PC-9 (cell line): ENCODE data around the gene TSPEAR. TPM values are rescaled to one million over a fixed set of nuclear protein-coding genes. Genes with fewer than 3 reads are reported as not detected.
"Not testable (repeated sequence)": the region's sequence is repeated elsewhere in the genome, so short reads cannot be mapped to it uniquely, and the experiment has no call there.

Experiments used
- BruUV-seq: library from RNA; stranded (reverse); fragments of 400-500 nt; replicated peaks from 2 replicates; lab custom pipeline; 2021; lab: Mats Ljungman, UMichigan
- CTCF ChIA-PET: fragments of 300-600 bp; sonication (Branson Sonifier 250); formaldehyde crosslinking; loops from one replicate; lab custom pipeline; 2022; ENCODE audit warnings: antibody characterized with exemption; lab: Charles Lee
- POLR2A ChIA-PET: fragments of 300-600 bp; sonication (Branson Sonifier 250); formaldehyde crosslinking; loops from one replicate; lab custom pipeline; 2022; ENCODE audit warnings: antibody characterized with exemption; ENCODE audit not compliant: unreplicated experiment; lab: Charles Lee
- DNase-seq, 2 experiments: peaks; one replicate each; pipeline versions ENCODE4 v3.0.0 to v3.0.0-alpha.2; 2015 to 2022; ENCODE audit warnings: mixed read lengths in 1 of 2
- H2AFZ ChIP-seq: fragments of 200-600 bp; sonication (generic); 2 replicates; pipeline ENCODE4 v1.8.1; 2017; ENCODE audit warnings: antibody characterized with exemption
- H3F3A ChIP-seq: fragments of 200-600 bp; sonication (generic); 2 replicates; pipeline ENCODE4 v1.8.1; 2017; ENCODE audit warnings: antibody characterized with exemption, mild to moderate bottlenecking, low read depth; ENCODE audit not compliant: insufficient read depth
- H3K27ac ChIP-seq: fragments of 200-600 bp; sonication (generic); 2 replicates; pipeline ENCODE4 v1.6.1; 2016; ENCODE audit warnings: mixed run types
- H3K27me3 ChIP-seq: fragments of 200-600 bp; sonication (generic); 2 replicates; pipeline ENCODE4 v1.6.1; 2016; ENCODE audit warnings: low read depth, mixed run types; ENCODE audit not compliant: insufficient read depth
- H3K36me3 ChIP-seq: fragments of 200-600 bp; sonication (generic); 2 replicates; pipeline ENCODE4 v1.6.1; 2016; ENCODE audit warnings: low read depth, mixed run types
- H3K4me1 ChIP-seq: fragments of 200-600 bp; sonication (generic); replicated peaks from 2 replicates; pipeline ENCODE4 v1.6.1; 2016; ENCODE audit warnings: mixed run types; ENCODE audit not compliant: insufficient read depth
- H3K4me2 ChIP-seq: fragments of 200-600 bp; sonication (generic); 2 replicates; pipeline ENCODE4 v1.6.1; 2017; ENCODE audit warnings: mixed run types
- H3K4me3 ChIP-seq: fragments of 200-600 bp; sonication (generic); 2 replicates; pipeline ENCODE4 v1.6.1; 2016; ENCODE audit warnings: mixed run types
- H3K79me2 ChIP-seq: fragments of 200-600 bp; sonication (generic); 2 replicates; pipeline ENCODE4 v1.6.1; 2017; ENCODE audit warnings: low read depth, mixed run types
- H3K9me2 ChIP-seq: fragments of 200-600 bp; sonication (generic); 2 replicates; pipeline ENCODE4 v1.8.1; 2017; ENCODE audit warnings: mild to moderate bottlenecking; ENCODE audit not compliant: insufficient read depth
- H3K9me3 ChIP-seq: fragments of 200-600 bp; sonication (generic); 2 replicates; pipeline ENCODE4 v1.8.1; 2016; ENCODE audit warnings: low read depth; ENCODE audit not compliant: insufficient read depth
- H4K20me1 ChIP-seq: fragments of 200-600 bp; sonication (generic); 2 replicates; pipeline ENCODE4 v1.8.1; 2017; ENCODE audit not compliant: insufficient read depth
- EZH2 ChIP-seq: fragments of 200-600 bp; sonication (generic); IDR thresholded peaks from 2 replicates; pipeline ENCODE4 v1.8.0; 2017; ENCODE audit warnings: antibody characterized with exemption, low read depth
- intact Hi-C: fragments of 100-400 bp; cut with micrococcal nuclease; formaldehyde crosslinking; loops from one replicate; pipeline ENCODE4 v1.10.0; 2022; ENCODE audit not compliant: unreplicated experiment
- total RNA-seq: library from RNA; stranded (reverse); gene quantifications from 2 replicates; pipeline ENCODE4 v1.2.3, GENCODE V29; 2021
- TF ChIP-seq, protein P1 (sequence below): fragments of 200-600 bp; sonication (generic); conservative IDR thresholded peaks from 2 replicates; pipeline ENCODE4 v1.6.1; 2017; ENCODE audit warnings: mixed run types, antibody characterized with exemption, mild to moderate bottlenecking, moderate library complexity

TSPEAR gene
- total RNA-seq, 1 experiment from 2014 or later: not detected

DNA sequence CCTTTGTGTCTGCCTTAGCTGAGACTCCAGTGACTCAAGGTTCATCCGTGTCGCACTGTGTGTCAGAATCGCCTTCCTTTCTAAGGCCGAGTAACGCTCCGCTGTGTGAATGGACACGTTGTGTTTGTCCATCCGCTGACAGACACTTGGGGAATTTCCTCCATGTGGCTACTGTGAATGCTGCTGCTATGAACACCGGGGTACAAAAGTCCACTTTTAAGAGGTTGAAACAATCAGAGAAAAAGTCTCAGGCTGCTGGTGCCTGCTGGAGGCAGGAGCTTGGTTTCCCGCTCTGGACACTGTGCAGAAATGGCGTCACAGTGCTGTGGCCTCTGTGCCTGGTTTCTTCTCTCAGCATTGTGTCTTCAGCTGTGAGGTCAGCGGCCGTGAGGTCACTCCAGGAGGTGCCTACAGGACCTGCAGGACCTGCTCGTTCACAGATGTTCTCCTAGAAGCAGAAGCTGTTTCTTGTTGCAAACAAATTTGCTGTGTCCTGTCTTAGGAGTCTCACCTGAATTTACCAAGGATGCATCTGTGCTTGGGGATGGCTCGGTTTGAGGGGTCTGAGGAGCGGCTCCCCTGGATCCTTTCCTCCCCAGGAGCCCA lies 205.6 kb downstream of the TSPEAR start:
- Histone ChIP-seq H3K27ac (no peak overlapping the region), H3K36me3 (no peaks in the 10 kb centered on the region), H3F3A (no peaks in the 10 kb centered on the region), H3K9me3 (no peaks in the 10 kb centered on the region), H3K4me2 (no peak overlapping the region), H2AFZ (no peak overlapping the region), H4K20me1 (no peaks in the 10 kb centered on the region), H3K4me3 (no peak overlapping the region), H3K79me2 (no peaks in the 10 kb centered on the region), H3K4me1 (no peaks in the 10 kb centered on the region), H3K9me2 (no peaks in the 10 kb centered on the region), H3K27me3 (peaks cover 69% of the 10 kb centered on the region)
- ChIA-PET CTCF (no interaction called here), POLR2A (no interaction called here)
- no peak for DNase-seq
- intact Hi-C loops: no loop called here
- no TSS peak for BruUV-seq
- TF ChIP-seq, protein P1, sequence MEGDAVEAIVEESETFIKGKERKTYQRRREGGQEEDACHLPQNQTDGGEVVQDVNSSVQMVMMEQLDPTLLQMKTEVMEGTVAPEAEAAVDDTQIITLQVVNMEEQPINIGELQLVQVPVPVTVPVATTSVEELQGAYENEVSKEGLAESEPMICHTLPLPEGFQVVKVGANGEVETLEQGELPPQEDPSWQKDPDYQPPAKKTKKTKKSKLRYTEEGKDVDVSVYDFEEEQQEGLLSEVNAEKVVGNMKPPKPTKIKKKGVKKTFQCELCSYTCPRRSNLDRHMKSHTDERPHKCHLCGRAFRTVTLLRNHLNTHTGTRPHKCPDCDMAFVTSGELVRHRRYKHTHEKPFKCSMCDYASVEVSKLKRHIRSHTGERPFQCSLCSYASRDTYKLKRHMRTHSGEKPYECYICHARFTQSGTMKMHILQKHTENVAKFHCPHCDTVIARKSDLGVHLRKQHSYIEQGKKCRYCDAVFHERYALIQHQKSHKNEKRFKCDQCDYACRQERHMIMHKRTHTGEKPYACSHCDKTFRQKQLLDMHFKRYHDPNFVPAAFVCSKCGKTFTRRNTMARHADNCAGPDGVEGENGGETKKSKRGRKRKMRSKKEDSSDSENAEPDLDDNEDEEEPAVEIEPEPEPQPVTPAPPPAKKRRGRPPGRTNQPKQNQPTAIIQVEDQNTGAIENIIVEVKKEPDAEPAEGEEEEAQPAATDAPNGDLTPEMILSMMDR: no peak
- TF ChIP-seq EZH2: no peak

DNA sequence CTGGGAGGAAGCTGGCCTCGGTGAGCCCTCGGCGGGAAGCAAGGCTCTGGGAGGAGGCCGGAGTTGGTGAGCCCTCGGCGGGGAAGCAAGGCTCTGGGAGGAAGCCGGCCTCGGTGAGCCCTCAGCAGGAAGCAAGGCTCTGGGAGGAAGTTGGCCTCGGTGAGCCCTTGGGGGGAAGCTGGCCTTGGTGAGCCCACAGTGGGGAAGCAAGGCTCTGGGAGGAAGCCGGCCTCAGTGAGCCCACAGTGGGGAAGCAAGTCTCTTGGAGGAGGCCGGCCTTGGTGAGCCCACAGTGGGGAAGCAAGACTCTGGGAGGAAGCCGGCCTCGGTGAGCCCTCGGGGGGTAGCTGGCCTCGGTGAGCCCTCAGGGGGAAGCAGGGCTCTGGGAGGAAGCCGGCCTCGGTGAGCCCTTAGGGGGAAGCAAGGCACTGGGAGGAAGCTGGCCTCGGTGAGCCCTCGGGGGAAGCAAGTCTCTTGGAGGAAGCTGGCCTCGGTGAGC lies 207.4 kb downstream of the TSPEAR start:
- H2AFZ ChIP-seq: no peak overlapping the region

DNA sequence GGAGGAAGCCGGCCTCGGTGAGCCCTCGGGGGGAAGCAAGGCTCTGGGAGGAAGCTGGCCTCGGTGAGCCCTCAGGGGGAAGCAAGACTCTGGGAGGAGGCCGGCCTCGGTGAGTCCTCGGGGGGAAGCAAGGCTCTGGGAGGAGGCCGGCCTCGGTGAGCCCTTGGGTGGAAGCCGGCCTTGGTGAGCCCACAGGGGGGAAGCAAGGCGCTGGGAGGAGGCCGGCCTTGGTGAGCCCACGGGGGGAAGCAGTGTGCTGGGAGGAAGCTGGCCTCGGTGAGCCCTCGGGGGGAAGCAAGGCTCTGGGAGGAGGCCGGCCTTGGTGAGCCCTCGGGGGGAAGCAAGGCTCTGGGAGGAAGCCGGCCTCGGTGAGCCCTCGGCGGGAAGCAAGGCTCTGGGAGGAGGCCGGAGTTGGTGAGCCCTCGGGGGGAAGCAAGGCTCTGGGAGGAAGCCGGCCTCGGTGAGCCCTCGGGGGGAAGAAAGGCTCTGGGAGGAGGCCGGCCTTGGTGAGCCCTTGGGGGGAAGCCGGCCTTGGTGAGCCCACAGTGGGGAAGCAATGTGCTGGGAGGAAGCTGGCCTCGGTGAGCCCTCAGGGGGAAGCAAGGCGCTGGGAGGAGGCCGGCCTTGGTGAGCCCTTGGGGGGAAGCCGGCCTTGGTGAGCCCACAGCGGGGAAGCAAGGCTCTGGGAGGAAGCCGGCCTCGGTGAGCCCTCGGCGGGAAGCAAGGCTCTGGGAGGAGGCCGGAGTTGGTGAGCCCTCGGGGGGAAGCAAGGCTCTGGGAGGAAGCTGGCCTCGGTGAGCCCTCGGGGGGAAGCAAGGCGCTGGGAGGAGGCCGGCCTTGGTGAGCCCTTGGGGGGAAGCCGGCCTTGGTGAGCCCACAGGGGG lies 208.1 kb downstream of the TSPEAR start:
- H4K20me1 ChIP-seq, H3F3A ChIP-seq, H3K9me3 ChIP-seq, H3K4me3 ChIP-seq, POLR2A ChIA-PET, H3K9me2 ChIP-seq, H3K79me2 ChIP-seq, H3K4me2 ChIP-seq, intact Hi-C loops, H3K36me3 ChIP-seq, H2AFZ ChIP-seq, H3K27ac ChIP-seq, BruUV-seq, H3K4me1 ChIP-seq, CTCF ChIA-PET, DNase-seq: not testable (repeated sequence)
- peaks cover 79% of the 10 kb centered on the region for H3K27me3 ChIP-seq

More for the DNA sequence above, 207.4 kb downstream of the TSPEAR start:
- H3K4me3 ChIP-seq: no peak overlapping the region
- no peaks in the 10 kb centered on the region for H3K36me3 ChIP-seq
- H3K79me2 ChIP-seq: no peaks in the 10 kb centered on the region
- intact Hi-C loops: no loop called here
- H4K20me1 ChIP-seq: no peaks in the 10 kb centered on the region
- no peak for DNase-seq
- CTCF ChIA-PET: no interaction called here
- no peaks in the 10 kb centered on the region for H3F3A ChIP-seq
- no TSS peak for BruUV-seq
- H3K4me2 ChIP-seq: no peak overlapping the region
- no peaks in the 10 kb centered on the region for H3K9me3 ChIP-seq
- H3K4me1 ChIP-seq: no peaks in the 10 kb centered on the region
- no peak overlapping the region for H3K27ac ChIP-seq
- no peak for TF ChIP-seq EZH2
- TF ChIP-seq, protein P1: no peak
- POLR2A ChIA-PET: no interaction called here
- H3K27me3 ChIP-seq: peaks cover 79% of the 10 kb centered on the region
- no peaks in the 10 kb centered on the region for H3K9me2 ChIP-seq
